Sigmoid colon (tissue), 7 donors: ENCODE results near the gene ATP8A1. TPM values are rescaled to one million over a fixed set of nuclear protein-coding genes. Genes with fewer than 3 reads are reported as not detected.

Source experiments
- DNase-seq: peaks from one replicate; pipeline ENCODE4 v3.0.0-alpha.2; 2019
- H3K27ac ChIP-seq, 4 donors: fragments of 200-600 bp; sonication (generic); one replicate each; pipeline ENCODE4 v1.5.1; 2016 to 2019; ENCODE audit warnings: mild to moderate bottlenecking in 1 of 4
- H3K27me3 ChIP-seq, 3 donors: fragments of 200-600 bp; sonication (generic); one replicate each; pipeline ENCODE4 v1.5.1; 2019; ENCODE audit warnings: mild to moderate bottlenecking in 1 of 3
- H3K36me3 ChIP-seq, 4 donors: fragments of 200-600 bp; sonication (generic); one replicate each; pipeline ENCODE4 v1.5.1; 2016 to 2019
- H3K4me1 ChIP-seq, 4 donors: fragments of 200-600 bp; sonication (generic); one replicate each; pipeline ENCODE4 v1.5.1; 2017 to 2019
- H3K4me3 ChIP-seq, 4 donors: fragments of 200-600 bp; sonication (generic); one replicate each; pipeline ENCODE4 v1.5.1; 2017 to 2019; ENCODE audit warnings: mild to moderate bottlenecking in 2 of 4, moderate library complexity in 1 of 4
- H3K9me3 ChIP-seq, 4 donors: fragments of 200-600 bp in 3 of 4; sonication (generic) in 3 of 4; one replicate each; pipeline versions ENCODE4 v1.5.1 to v1.6.1; 2013 to 2019
- EP300 ChIP-seq, 4 donors: sonication (generic); formaldehyde crosslinking; IDR thresholded peaks; one replicate each; pipeline ENCODE4 v1.6.1; 2017; ENCODE audit warnings: antibody characterized with exemption in 4 of 4
- POLR2A ChIP-seq, 2 donors: fragments of 450-650 bp; IDR thresholded peaks; one replicate each; pipeline ENCODE4 v1.6.1; 2016; ENCODE audit warnings: antibody characterized with exemption in 2 of 2, mild to moderate bottlenecking in 2 of 2, moderate library complexity in 2 of 2
- POLR2AphosphoS5 ChIP-seq, 4 donors: sonication (generic); formaldehyde crosslinking; IDR thresholded peaks; one replicate each; pipeline ENCODE4 v1.6.1; 2017; ENCODE audit warnings: antibody characterized with exemption in 4 of 4
- WGBS, 2 donors: extraction: QIAGEN DNeasy Blood & Tissue Kit; methylation state at CpG; one replicate each; pipeline ENCODE4 v1.1.7; 2013; 5-methylcytosine and 5-hydroxymethylcytosine counted together
- intact Hi-C: fragments of 100-400 bp; cut with DNase I; formaldehyde crosslinking; loops from one replicate; pipeline ENCODE4 v1.15.1; 2023
- polyA plus RNA-seq, 3 donors: library from polyadenylated mRNA; stranded (reverse); fragments of 200-250 nt; gene quantifications; one replicate each; pipeline ENCODE4 v1.2.3, GENCODE V29; 2013
- total RNA-seq, 4 donors: library from RNA; depleted of rRNA; stranded (reverse); fragments of >200 nt; gene quantifications; one replicate each; pipeline ENCODE4 v1.1.0, GENCODE V29; 2016
- TF ChIP-seq, protein P1 (sequence below), 4 experiments: fragments of 450-650 bp in 3 of 4; fragments of 200-600 bp in 1 of 4; IDR thresholded peaks; one replicate each; pipeline ENCODE4 v1.5.1; 2016 to 2019; ENCODE audit warnings: antibody characterized with exemption in 4 of 4, mild to moderate bottlenecking in 3 of 4, moderate library complexity in 2 of 4
- donor health status: healthy with polysubstance abuse.
- donor health status: Bipolar disorder and iron deficiency.
- donor health status: healthy.

ATP8A1 gene
- total and polyA plus RNA-seq, 7 donors = 2.4 to 19.3 (median 14.5) TPM

DNA sequence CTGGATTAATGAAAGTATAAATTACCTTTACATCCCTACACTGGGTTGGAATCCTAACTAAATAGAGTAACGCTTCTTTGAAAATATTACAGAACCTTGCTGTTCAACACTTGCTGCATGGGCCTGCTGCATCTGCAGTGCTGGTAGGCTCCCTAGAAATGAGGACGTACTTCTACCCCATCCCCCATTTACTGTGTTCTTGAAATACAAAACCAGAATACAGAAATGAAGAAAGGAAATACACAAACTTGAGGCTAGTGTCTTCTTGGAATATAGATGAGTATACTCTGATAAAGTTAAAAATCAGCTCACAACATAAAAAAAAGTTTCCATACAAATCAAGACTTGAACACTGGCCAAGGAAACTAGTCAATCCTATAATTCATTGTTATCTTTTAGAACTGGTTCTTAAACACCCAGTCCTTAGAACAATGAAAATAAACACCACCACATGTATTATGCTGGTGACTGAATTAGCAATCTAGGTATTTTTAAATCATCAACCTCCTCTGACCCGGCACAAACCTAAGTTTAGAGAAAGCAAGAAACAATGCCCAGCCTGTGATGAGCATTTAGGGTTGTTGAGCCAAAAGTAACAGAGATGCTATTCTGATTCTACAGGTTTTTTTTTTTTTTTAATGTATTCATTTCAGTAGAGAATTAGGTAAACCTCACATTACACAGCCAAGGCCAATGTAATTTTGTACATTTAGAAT, 49.7 kb downstream of the ATP8A1 start:
- Histone ChIP-seq H3K4me1 (no peaks in the 10 kb centered on the region), H3K27ac (no peak overlapping the region), H3K4me3 (no peak overlapping the region), H3K9me3 (no peaks in the 10 kb centered on the region), H3K36me3 (no peaks in the 10 kb centered on the region), H3K27me3 (no peaks in the 10 kb centered on the region)
- intact Hi-C loops = no loop called here
- TF ChIP-seq POLR2A (IDR thresholded peaks at IDR 0.05) = no peak
- TF ChIP-seq POLR2AphosphoS5 (IDR thresholded peaks at IDR 0.05) = no peak
- TF ChIP-seq EP300 (IDR thresholded peaks at IDR 0.05) = no peak
- TF ChIP-seq, protein P1, sequence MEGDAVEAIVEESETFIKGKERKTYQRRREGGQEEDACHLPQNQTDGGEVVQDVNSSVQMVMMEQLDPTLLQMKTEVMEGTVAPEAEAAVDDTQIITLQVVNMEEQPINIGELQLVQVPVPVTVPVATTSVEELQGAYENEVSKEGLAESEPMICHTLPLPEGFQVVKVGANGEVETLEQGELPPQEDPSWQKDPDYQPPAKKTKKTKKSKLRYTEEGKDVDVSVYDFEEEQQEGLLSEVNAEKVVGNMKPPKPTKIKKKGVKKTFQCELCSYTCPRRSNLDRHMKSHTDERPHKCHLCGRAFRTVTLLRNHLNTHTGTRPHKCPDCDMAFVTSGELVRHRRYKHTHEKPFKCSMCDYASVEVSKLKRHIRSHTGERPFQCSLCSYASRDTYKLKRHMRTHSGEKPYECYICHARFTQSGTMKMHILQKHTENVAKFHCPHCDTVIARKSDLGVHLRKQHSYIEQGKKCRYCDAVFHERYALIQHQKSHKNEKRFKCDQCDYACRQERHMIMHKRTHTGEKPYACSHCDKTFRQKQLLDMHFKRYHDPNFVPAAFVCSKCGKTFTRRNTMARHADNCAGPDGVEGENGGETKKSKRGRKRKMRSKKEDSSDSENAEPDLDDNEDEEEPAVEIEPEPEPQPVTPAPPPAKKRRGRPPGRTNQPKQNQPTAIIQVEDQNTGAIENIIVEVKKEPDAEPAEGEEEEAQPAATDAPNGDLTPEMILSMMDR (IDR thresholded peaks at IDR 0.05) = no peak
- no peak for DNase-seq
- 57 to 75% methylated on average over 3 of the region's 3 CpGs for WGBS, 2 donors

DNA sequence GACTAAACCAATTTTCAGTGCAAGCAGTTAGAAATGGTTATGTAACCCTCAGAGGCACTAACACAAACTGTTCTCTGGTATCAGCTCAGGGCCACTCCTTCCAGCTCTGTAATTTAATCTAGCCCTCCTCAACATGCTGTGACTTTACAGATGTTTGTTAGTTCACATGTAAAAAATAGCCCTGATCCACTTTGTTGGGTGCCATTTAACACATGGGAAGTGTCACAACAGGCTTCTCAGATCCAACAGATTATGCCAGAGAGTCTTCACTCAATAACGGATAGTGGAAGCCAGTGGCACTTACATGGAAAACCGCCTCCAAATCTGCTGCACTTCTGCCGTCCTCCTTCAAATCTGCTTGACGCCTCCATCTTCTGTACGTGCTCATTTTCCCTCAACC, 51.6 kb downstream of the ATP8A1 start:
- H3K9me3 ChIP-seq = no peaks in the 10 kb centered on the region
- H3K4me3 ChIP-seq = no peak overlapping the region
- H3K4me1 ChIP-seq = no peaks in the 10 kb centered on the region
- no peaks in the 10 kb centered on the region for H3K27me3 ChIP-seq
- TF ChIP-seq POLR2A (IDR thresholded peaks at IDR 0.05) (no peak), POLR2AphosphoS5 (IDR thresholded peaks at IDR 0.05) (no peak), EP300 (IDR thresholded peaks at IDR 0.05) (no peak)
- TF ChIP-seq, protein P1 (IDR thresholded peaks at IDR 0.05) = no peak
- no peak overlapping the region for H3K27ac ChIP-seq
- no peaks in the 10 kb centered on the region for H3K36me3 ChIP-seq
- 90 to 95% methylated on average over 5 of the region's 5 CpGs for WGBS, 2 donors
- intact Hi-C loops = no loop called here
- DNase-seq = no peak

GRCh38 chr4:42603862-42604261, 53.0 kb downstream of the ATP8A1 start:
- Histone ChIP-seq H3K36me3 (no peaks in the 10 kb centered on the region), H3K27ac (no peak overlapping the region), H3K4me1 (no peaks in the 10 kb centered on the region), H3K27me3 (no peaks in the 10 kb centered on the region), H3K9me3 (no peaks in the 10 kb centered on the region), H3K4me3 (no peak overlapping the region)
- WGBS, 2 donors = 92 to 97% methylated on average over 2 of the region's 2 CpGs
- TF ChIP-seq POLR2A (IDR thresholded peaks at IDR 0.05) = no peak
- TF ChIP-seq, protein P1 (IDR thresholded peaks at IDR 0.05) = no peak
- no peak for TF ChIP-seq POLR2AphosphoS5 (IDR thresholded peaks at IDR 0.05)
- no peak for DNase-seq
- intact Hi-C loops = no loop called here

DNA sequence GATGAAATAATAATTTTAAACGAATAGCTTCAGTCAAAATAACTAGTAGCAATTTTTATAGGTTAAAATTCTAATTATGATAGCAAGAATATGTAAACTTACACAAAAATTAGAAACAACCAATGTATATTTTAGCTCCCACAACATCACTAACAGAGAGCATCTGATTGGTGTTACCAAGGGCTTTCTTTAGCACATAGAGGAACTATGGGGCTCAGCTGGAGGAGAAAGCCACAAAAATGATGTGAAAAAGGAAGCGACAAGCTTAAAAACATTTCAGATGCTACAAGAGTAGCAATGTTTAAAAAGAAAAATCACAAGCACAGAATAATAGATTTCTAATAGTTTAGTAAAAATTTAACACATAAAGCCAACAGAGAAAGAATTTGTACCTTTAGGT, 56.3 kb downstream of the ATP8A1 start:
- Histone ChIP-seq H3K4me3 (no peak overlapping the region), H3K9me3 (no peaks in the 10 kb centered on the region), H3K4me1 (no peaks in the 10 kb centered on the region), H3K36me3 (no peaks in the 10 kb centered on the region), H3K27me3 (no peaks in the 10 kb centered on the region), H3K27ac (no peak overlapping the region)
- DNase-seq = no peak
- TF ChIP-seq, protein P1 (IDR thresholded peaks at IDR 0.05) = no peak
- TF ChIP-seq POLR2A (IDR thresholded peaks at IDR 0.05) (no peak), POLR2AphosphoS5 (IDR thresholded peaks at IDR 0.05) (no peak), EP300 (IDR thresholded peaks at IDR 0.05) (no peak)
- intact Hi-C loops = no loop called here
- WGBS, 2 donors = 64 to 86% methylated on average over 2 of the region's 2 CpGs

GRCh38 chr4:42596918-42597317, 60.0 kb downstream of the ATP8A1 start:
- 76 to 86% methylated on average over 2 of the region's 2 CpGs for WGBS, 2 donors
- H3K36me3 ChIP-seq = no peaks in the 10 kb centered on the region
- H3K9me3 ChIP-seq = no peaks in the 10 kb centered on the region
- H3K4me3 ChIP-seq = no peak overlapping the region
- no peak for DNase-seq
- intact Hi-C loops = no loop called here
- no peak overlapping the region for H3K27ac ChIP-seq
- H3K4me1 ChIP-seq = no peaks in the 10 kb centered on the region
- H3K27me3 ChIP-seq = no peaks in the 10 kb centered on the region
- TF ChIP-seq POLR2A (IDR thresholded peaks at IDR 0.05) (no peak), POLR2AphosphoS5 (IDR thresholded peaks at IDR 0.05) (no peak)
- TF ChIP-seq, protein P1 (IDR thresholded peaks at IDR 0.05) = no peak
